ENCODE measurements around the gene SHMT2.

Gene SHMT2

DNA sequence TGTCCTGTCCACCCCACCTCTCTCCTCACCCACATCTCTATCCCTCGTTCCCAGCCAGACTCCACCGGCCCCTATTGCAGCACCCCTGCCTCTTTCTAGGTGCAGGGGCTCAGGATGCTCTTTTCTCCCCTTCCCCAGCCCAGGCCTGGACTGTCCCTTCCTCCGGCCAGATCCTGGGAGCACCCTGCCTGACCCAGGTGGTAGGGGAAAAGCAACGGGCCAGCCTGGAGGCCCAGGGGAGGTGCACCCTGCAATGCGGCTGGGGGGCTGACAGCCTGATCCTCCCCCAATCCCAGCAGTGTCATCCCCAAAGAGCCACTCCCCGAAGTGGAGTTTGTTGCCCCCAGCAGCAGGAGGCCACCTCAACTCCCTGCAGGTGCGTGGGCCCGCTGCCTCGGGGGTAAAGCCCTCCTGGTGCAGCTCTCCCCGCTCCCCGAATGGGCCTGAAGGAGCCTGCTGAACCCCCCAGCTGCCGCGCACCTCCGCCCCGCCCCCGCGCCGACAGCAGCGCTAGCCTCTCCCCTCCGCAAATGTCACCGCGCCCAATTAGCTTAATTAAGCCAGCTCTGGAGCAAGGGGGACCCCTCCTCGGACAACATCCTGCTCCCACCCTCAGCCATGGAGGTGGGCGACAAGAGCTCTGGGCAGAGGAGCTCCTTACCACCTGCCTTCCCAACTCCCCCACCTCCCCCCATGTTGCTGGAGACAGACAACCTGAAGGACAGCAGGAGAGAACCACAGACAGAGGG is 8.2 kb upstream of the SHMT2 start:
- ATAC-seq = no peak

DNA sequence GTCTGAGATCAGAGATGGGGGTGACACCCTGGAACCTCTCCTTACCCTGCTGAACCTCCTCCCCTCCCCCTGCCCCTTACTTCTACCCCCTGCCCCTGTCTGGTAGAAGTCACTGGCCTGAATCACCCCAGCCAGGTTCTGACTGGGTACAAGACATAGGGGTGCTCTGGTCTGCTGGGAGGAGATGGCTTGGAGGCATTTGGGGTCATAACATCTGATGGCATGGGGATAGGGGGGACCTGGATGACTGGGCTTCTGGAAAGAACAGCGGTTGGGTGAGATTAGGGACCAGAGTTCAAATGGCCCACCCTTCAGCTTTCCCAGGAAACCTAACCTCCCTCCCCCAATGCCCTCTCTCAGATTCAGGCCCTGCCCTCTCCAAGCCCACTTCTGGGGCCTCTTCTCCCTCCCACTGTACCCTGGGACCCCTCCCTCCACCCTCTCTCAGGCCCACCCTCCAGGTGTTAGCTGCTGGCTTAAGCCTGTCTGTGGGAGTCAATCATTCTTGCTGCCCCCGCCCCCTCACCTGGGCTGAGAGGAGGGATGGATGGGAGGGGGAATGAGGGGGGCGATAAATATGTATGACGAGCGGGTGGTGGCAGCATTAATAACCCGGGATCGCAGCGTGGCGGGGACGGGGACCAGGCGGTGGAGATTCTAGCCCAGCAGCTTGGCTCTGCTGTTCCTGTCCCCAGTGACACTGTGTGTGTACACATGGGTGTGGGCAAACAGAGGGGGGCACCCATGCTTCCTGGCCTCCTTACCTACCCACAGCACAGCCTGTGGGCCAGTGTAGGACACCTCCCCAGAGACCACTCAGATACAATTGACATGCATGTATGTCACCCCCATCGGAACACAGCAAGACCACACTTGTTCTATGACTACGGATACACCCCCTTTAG is 7.0 kb upstream of the SHMT2 start:
- TF ChIP-seq, protein P1, sequence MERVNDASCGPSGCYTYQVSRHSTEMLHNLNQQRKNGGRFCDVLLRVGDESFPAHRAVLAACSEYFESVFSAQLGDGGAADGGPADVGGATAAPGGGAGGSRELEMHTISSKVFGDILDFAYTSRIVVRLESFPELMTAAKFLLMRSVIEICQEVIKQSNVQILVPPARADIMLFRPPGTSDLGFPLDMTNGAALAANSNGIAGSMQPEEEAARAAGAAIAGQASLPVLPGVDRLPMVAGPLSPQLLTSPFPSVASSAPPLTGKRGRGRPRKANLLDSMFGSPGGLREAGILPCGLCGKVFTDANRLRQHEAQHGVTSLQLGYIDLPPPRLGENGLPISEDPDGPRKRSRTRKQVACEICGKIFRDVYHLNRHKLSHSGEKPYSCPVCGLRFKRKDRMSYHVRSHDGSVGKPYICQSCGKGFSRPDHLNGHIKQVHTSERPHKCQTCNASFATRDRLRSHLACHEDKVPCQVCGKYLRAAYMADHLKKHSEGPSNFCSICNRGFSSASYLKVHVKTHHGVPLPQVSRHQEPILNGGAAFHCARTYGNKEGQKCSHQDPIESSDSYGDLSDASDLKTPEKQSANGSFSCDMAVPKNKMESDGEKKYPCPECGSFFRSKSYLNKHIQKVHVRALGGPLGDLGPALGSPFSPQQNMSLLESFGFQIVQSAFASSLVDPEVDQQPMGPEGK (CRISPR knock-in tag; IDR thresholded peaks at IDR 0.05; ENCODE audit: borderline replicate concordance) = no peak
- TF ChIP-seq ZNF8 (CRISPR knock-in tag; IDR thresholded peaks at IDR 0.05) (no peak), TOX (CRISPR knock-in tag; IDR thresholded peaks at IDR 0.05; ENCODE audit: borderline replicate concordance) (no peak), ARNTL (CRISPR knock-in tag; IDR thresholded peaks at IDR 0.05; ENCODE audit: borderline replicate concordance, low read depth) (no peak)
- TF ChIP-seq, protein P2, sequence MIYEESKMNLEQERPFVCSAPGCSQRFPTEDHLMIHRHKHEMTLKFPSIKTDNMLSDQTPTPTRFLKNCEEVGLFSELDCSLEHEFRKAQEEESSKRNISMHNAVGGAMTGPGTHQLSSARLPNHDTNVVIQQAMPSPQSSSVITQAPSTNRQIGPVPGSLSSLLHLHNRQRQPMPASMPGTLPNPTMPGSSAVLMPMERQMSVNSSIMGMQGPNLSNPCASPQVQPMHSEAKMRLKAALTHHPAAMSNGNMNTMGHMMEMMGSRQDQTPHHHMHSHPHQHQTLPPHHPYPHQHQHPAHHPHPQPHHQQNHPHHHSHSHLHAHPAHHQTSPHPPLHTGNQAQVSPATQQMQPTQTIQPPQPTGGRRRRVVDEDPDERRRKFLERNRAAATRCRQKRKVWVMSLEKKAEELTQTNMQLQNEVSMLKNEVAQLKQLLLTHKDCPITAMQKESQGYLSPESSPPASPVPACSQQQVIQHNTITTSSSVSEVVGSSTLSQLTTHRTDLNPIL (CRISPR knock-in tag; IDR thresholded peaks at IDR 0.05; ENCODE audit: low read depth) = no peak
- ATAC-seq = no peak

More for the DNA sequence above, 8.2 kb upstream of the SHMT2 start:
- TF ChIP-seq, protein P3, sequence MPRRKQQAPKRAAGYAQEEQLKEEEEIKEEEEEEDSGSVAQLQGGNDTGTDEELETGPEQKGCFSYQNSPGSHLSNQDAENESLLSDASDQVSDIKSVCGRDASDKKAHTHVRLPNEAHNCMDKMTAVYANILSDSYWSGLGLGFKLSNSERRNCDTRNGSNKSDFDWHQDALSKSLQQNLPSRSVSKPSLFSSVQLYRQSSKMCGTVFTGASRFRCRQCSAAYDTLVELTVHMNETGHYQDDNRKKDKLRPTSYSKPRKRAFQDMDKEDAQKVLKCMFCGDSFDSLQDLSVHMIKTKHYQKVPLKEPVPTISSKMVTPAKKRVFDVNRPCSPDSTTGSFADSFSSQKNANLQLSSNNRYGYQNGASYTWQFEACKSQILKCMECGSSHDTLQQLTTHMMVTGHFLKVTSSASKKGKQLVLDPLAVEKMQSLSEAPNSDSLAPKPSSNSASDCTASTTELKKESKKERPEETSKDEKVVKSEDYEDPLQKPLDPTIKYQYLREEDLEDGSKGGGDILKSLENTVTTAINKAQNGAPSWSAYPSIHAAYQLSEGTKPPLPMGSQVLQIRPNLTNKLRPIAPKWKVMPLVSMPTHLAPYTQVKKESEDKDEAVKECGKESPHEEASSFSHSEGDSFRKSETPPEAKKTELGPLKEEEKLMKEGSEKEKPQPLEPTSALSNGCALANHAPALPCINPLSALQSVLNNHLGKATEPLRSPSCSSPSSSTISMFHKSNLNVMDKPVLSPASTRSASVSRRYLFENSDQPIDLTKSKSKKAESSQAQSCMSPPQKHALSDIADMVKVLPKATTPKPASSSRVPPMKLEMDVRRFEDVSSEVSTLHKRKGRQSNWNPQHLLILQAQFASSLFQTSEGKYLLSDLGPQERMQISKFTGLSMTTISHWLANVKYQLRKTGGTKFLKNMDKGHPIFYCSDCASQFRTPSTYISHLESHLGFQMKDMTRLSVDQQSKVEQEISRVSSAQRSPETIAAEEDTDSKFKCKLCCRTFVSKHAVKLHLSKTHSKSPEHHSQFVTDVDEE (CRISPR knock-in tag; IDR thresholded peaks at IDR 0.05) = no peak
- TF ChIP-seq TCF4 (CRISPR knock-in tag; IDR thresholded peaks at IDR 0.05; ENCODE audit: borderline replicate concordance) (no peak), ZNF8 (CRISPR knock-in tag; IDR thresholded peaks at IDR 0.05) (no peak)

DNA sequence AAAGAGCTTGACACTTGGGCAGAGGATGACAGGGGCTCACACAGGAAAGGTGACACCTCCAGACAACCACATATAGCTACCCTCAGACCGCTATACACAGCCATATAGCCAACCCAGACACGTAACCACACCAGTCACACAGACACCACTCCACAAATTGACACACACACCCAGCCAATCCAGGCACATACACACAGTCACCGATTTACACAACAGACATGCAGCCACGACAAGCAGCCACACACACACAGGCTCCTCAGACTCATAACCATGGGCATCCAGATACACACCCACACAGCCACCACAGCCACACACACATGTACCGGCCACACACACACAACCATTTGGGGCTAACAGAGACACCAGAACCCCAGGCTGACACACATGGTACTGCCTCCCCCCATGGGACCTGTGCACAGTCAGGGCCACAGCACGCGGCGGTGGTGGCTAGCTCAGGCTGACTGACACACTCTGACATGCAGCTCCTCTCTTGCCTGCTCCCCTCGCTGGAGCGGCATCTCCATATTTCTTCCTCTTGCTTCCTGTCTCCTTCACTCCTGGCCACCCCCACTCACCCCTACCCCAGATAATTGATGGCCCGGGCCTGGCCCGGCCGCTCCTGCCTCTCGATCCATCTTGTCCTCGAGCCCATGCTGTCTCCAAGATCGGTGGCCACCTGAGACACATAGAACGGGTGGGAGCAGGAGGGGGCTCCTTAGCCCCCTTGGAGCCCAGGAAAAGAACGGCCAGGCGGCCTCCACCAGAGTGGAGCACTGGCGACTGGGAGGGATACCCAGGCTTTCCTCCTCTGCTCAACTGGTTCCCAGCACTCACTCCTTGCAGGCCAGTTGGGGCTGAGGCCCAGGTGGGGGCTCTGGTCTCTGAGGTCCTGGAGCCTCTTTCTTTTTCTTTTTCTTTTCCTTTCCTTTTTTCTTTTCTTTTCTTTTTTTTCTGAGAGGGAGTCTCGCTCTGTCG is 6.0 kb upstream of the SHMT2 start:
- TF ChIP-seq TOX (CRISPR knock-in tag; IDR thresholded peaks at IDR 0.05; ENCODE audit: borderline replicate concordance) (no peak), TCF4 (CRISPR knock-in tag; IDR thresholded peaks at IDR 0.05; ENCODE audit: borderline replicate concordance) (no peak), ZFP30 (CRISPR knock-in tag; IDR thresholded peaks at IDR 0.05) (no peak), ZNF8 (CRISPR knock-in tag; IDR thresholded peaks at IDR 0.05) (no peak), ZNF565 (CRISPR knock-in tag; conservative IDR thresholded peaks at IDR 0.05; ENCODE audit: low read depth) (no peak), ESRRG (CRISPR knock-in tag; IDR thresholded peaks at IDR 0.05) (no peak), ZFP3 (CRISPR knock-in tag; IDR thresholded peaks at IDR 0.05) (no peak), RARB (CRISPR knock-in tag; IDR thresholded peaks at IDR 0.05) (no peak), CSDC2 (CRISPR knock-in tag; IDR thresholded peaks at IDR 0.05) (no peak)
- TF ChIP-seq, protein P1 (CRISPR knock-in tag; IDR thresholded peaks at IDR 0.05; ENCODE audit: borderline replicate concordance) = no peak
- TF ChIP-seq, protein P4, sequence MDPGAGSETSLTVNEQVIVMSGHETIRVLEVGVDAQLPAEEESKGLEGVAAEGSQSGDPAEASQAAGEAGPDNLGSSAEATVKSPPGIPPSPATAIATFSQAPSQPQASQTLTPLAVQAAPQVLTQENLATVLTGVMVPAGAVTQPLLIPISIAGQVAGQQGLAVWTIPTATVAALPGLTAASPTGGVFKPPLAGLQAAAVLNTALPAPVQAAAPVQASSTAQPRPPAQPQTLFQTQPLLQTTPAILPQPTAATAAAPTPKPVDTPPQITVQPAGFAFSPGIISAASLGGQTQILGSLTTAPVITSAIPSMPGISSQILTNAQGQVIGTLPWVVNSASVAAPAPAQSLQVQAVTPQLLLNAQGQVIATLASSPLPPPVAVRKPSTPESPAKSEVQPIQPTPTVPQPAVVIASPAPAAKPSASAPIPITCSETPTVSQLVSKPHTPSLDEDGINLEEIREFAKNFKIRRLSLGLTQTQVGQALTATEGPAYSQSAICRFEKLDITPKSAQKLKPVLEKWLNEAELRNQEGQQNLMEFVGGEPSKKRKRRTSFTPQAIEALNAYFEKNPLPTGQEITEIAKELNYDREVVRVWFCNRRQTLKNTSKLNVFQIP (CRISPR knock-in tag; IDR thresholded peaks at IDR 0.05; ENCODE audit: borderline replicate concordance, low read depth) = no peak
- TF ChIP-seq, protein P5, sequence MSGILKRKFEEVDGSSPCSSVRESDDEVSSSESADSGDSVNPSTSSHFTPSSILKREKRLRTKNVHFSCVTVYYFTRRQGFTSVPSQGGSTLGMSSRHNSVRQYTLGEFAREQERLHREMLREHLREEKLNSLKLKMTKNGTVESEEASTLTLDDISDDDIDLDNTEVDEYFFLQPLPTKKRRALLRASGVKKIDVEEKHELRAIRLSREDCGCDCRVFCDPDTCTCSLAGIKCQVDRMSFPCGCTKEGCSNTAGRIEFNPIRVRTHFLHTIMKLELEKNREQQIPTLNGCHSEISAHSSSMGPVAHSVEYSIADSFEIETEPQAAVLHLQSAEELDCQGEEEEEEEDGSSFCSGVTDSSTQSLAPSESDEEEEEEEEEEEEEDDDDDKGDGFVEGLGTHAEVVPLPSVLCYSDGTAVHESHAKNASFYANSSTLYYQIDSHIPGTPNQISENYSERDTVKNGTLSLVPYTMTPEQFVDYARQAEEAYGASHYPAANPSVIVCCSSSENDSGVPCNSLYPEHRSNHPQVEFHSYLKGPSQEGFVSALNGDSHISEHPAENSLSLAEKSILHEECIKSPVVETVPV (CRISPR knock-in tag; IDR thresholded peaks at IDR 0.05) = no peak
- ATAC-seq = no peak
